Activated CD4-positive, alpha-beta T cell treated with anti-CD3 and anti-CD28 coated beads, Interleukin-2, amount 50 U/mL, for 1 hour (primary cell): Measurements from ENCODE around the gene CAMSAP1.

ENCODE experiments used
- DNase-seq: peaks from one replicate; pipeline ENCODE4 v3.0.0-alpha.2; 2020

The CAMSAP1 gene

DNA sequence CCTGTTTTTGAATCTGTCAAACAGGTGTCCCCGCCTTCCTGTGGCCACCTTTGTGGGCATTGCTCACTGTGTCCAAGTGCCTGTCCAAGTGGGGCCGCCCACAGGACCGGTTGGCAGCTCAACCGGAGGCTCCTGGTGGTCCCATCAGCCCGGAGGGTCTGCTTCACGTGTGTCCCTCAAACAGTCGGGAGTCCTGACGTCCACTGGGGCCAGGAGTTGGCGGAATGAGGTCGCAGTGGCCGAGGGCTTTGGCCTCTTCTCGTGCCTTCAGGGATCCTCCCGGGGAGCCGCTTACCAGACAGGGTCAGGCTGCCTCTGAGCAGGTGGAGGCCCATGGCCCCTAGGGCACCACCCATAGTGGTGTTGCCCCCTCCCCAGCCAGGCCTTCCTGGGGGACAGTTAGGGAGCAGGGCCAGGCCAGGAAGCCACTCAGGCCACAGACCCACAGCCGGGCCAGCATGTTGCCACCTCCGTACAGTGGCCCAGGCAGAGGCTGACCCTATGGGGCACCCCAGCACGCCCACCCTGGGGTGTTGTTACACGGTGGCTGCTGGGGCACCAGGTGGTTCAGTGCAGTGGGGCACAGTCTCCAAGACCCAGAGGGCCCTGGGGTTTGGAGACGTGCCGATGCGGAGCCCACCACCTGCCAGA lies 135.8 kb downstream of the CAMSAP1 start:
- DNase-seq: no peak

DNA sequence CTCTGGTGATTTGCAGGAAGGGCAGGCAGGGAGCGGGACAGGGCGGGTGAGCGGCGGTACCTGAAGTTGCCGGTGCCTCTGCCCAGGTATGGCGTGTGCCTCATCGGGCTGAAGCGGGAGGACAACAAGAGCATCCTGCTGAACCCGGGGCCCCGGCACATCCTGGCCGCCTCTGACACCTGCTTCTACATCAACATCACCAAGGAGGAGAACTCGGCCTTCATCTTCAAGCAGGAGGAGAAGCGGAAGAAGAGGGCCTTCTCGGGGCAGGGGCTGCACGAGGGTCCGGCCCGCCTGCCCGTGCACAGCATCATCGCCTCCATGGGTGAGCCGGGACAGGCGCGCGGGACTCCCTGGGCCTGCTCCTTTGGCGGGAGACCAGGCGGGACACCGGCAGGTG lies 136.6 kb downstream of the CAMSAP1 start:
- no peak for DNase-seq

- DNase-seq: no peak
Observed at GRCh38 chr9:135770203-135770535, 137.2 kb downstream of the CAMSAP1 start.

DNA sequence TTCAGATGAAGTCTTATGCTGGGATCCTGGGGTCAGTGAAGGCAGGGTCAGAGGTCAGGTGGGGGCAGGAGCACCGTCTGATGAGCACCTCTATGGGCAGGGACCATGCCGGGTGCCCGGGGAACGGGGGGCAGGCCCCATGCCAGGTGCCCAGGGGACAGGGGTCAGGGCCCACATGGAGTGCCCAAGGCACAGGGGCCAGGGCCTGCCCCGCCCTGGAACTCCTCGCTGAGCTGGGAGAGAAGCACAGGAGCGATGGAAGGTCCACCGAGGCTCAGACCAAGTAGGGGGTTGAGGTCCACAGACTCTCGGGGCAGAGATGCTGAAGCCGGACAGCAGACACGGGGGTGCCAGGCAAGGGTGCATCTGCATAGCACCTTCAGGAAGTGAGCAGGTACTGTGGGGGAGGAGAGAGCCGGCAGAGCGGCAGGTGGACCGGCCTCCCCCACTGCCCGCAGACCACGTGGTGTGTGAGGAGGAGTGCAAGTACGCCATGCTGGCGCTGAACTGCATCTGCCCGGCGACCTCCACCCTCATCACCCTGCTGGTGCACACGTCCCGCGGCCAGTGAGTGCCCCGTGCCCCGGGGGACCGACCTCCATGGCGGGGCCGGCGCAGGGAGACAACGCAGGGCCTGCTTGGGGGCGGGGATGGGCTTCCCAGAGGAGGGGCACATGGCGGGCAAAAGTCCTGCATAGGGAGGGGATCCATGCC lies 137.7 kb downstream of the CAMSAP1 start:
- no peak for DNase-seq

DNA sequence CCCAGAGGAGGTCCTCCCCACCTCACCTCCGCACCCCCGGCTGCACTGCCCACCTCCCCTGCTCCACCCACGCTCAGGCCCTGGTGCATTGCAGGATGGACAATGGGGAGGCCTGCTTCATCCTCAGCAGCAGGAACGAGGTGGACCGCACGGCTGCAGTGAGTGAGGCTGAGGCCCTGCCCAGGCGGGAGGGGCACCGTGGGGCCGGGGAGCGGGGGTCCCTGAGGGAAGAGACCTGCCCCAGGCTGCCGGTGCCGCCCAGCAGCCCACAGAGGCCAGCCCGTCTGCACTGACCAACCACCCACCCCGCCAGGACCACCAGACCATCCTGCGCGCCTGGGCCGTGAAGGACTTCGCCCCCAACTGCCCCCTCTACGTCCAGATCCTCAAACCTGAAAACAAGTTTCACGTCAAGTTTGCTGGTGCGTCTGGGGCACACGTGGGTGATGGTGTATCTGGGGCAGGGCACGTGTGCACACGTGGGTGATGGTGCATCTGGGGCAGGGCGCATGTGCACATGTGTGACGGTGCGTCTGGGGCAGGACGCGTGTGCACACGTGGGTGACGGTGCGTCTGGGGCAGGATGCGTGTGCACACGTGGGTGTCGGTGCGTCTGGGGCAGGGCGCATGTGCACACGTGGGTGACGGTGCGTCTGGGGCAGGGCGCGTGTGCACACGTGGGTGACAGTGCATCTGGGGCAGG lies 138.7 kb downstream of the CAMSAP1 start:
- no peak for DNase-seq

DNA sequence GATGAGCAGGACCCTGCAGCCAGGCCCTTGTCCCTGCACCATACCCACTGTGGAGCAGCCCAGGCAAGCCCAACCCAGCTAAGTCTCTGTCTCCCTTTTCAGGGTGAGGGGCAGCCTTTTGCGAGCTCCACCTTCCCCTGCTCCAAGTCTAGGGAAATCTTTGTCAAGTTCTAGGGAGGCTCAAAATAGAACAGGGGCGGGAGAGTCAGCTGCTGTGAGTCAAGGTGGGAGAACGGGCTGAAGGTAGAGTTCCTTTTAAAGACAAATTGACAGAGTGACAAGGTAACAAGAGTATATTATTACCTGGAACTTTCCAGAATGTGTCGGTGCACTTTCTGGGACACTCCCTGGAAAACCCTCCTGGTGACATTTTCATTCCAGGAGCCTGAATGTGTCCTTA lies 140.6 kb downstream of the CAMSAP1 start:
- DNase-seq: no peak

DNA sequence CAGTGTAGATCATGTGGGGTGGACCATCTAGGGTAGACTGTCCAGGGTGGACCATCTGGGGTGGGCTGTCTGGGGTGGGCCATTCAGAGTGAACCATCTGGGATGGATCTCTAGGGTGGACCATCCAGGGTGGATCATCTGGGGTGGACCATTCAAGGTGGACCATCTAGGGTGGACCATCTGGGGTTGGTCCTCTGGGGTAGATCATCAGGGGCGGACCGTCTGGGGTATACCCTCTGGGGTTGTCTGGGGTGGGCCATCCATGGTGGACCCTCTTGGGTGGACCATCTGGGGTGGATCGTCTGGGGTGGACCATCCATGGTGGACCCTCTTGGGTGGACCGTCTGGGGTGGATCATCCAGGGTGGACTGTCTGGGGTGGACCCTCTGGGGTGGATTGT lies 141.1 kb downstream of the CAMSAP1 start:
- no peak for DNase-seq

DNA sequence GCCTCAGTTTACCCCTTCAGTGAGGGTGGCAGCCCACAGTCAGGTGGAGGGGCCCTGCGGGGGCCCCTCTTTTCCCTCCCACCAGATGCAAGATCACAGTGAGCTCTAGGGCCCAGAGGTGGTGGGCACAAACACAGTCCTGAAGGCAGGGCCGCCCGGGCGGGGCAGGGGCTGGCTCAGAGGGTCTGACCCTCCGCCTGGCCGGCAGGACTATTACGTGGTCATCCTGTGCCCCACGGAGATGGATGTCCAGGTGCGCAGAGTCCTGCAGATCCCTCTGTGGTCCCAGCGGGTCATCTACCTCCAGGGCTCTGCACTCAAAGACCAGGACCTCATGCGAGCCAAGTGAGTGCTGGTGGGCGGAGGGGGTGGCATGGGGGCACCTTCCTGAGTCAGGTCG lies 141.9 kb downstream of the CAMSAP1 start:
- no peak for DNase-seq

- DNase-seq: no peak
Observed at GRCh38 chr9:135764731-135765130, 142.6 kb downstream of the CAMSAP1 start.

DNA sequence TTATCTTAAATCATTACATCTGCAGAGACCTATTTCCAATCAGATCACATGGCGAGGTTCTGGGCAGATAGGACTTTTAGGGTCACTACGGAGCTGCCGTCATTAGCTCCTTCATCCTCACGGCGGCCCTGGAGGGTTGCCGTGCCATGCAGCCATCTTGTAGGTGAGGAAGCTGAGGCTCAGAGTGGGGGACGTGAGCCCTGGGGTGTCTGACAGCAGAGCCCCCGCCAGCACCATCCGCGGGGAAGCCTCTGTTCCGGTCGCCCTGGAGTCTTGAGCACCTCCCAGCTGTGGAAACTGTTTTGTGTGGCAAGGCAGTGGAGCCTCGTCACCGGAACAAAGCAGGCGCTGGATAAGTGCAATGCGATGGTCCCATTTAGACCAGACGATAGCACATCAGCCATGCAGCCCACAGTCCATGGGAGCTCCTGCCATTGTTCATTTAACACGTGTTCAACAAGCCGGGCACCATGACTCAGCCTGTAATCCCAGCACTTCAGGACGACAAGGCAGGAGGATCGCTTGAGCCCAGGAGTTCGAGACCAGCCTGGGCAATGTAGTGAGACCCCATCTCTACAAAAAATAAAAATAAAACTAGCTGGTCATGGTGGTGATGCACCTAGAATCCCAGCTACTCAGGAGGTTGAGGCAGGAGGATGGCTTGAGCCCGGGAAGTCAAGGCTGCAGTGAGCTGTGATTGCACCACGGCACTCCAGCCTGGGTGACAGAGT lies 143.5 kb downstream of the CAMSAP1 start:
- no peak for DNase-seq

DNA sequence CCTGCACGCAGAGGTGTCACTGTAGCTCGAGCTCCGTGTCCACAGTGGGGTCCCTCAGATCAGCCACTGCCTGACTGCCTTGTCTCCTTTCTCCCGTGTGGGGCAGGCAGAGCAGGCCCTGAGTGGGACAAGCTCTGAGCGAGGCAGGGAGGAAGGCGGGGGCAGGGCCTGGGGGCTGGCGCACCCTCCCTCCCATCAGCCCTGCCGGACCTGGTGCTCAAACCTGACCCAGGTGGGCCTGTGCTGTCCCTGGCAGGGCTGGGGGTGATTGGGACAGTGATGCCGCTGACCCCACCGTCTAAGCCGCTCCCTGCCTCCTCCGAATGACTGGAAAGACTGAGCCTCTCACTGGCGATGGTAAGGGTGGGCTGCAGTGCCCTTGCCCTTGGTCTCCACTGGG lies 144.4 kb downstream of the CAMSAP1 start:
- DNase-seq: no peak

- no peak for DNase-seq
Observed at GRCh38 chr9:135761845-135762168, 145.5 kb downstream of the CAMSAP1 start.

- DNase-seq: no peak
Observed at GRCh38 chr9:135761150-135761844, 146.0 kb downstream of the CAMSAP1 start.

DNA sequence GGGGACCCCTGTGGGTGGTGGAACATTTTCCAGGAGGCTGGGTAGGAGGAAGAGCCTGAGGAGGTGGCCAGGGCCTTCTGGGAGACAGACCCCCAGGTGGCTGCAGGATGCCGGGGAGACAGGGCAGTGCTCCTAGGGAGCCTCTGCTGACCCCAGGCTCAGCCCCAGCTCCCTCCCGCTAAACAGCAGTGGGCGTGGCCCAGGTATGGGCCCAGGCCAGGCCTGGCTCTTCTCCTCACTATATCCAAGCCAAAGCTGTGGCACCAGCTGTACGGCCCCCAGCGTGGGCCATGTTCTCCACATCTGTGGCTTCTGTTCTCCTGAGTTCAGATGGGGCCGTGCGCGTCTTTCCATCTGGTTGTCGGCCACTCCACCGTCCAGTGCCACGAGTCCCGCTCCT lies 146.9 kb downstream of the CAMSAP1 start:
- no peak for DNase-seq

DNA sequence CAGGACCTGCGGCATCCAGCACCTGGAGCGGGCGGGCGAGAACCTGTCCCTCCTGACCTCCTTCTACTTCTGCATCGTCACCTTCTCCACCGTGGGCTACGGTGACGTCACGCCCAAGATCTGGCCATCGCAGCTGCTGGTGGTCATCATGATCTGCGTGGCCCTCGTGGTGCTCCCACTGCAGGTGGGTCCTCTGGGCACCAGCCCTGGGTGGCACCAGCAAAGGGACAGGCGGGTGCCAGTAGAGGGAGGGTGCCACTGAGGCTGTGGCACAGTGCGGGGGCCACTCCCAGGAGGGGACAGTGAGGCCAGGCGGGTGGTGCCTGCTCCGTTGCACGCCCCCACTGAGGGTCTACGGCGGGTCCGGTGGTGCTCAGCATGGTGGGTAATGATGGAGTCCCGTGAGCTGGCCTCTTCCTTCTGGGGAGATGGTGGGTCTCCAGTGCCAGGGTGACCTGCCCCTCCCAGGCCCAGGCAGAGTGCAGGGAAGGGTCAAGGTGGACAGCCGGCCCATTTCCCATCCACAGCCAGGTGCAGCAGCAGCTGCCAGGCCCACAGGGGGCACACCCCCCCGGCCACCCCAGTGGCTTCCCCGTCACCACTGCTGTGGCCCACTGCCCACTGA lies 147.6 kb downstream of the CAMSAP1 start:
- DNase-seq: no peak

- DNase-seq: no peak
Observed at GRCh38 chr9:135758870-135759269, 148.5 kb downstream of the CAMSAP1 start.
